ENCODE measurements around the gene OR1N1. TPM values are rescaled to one million over a fixed set of nuclear protein-coding genes. Genes with fewer than 3 reads are reported as not detected.
"Not testable (repeated sequence)": the region's sequence is repeated elsewhere in the genome, so short reads cannot be mapped to it uniquely, and the experiment has no call there.

OR1N1 gene
- total RNA-seq, 1 donor from 2014 or later = not detected

DNA sequence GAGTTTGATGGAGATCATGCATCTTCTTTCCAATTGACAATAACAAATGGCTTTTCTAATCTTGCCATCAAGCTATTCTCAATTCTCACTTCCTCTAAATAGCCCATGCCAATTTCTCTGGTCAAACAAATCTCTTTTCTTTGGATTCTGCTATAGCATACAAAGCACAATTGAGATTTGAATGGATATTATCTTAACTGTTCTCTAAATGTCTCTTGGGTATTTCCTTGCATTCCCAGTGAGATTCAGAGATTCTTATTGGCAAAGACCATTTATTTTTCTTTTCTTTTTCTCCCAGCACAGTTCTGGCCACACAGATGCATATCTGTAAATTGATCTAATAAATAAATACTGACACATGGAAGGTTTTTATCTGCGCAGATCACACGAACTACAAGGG, 25.7 kb upstream of the OR1N1 start, which contains the start of gene OR1N2:
Gene OR1N2, plus strand, starts transcription at position 301 of the 400 bp plus-strand sequence. CDS start 100 bp downstream, outside the sequence.
- H3K4me3 Mint-ChIP-seq = no peak within 1 kb of the TSS
- H3K27ac Mint-ChIP-seq = no peak within 1 kb of the TSS
- no peaks in the 10 kb centered on the region for H3K4me1 Mint-ChIP-seq
- H3K27me3 Mint-ChIP-seq (ENCODE audit: low read depth) = no peaks in the 10 kb centered on the region
- H3K36me3 Mint-ChIP-seq = no peaks in the 10 kb centered on the region
- peaks cover 73% of the 10 kb centered on the region for H3K9me3 Mint-ChIP-seq
- TF ChIP-seq, protein P1, sequence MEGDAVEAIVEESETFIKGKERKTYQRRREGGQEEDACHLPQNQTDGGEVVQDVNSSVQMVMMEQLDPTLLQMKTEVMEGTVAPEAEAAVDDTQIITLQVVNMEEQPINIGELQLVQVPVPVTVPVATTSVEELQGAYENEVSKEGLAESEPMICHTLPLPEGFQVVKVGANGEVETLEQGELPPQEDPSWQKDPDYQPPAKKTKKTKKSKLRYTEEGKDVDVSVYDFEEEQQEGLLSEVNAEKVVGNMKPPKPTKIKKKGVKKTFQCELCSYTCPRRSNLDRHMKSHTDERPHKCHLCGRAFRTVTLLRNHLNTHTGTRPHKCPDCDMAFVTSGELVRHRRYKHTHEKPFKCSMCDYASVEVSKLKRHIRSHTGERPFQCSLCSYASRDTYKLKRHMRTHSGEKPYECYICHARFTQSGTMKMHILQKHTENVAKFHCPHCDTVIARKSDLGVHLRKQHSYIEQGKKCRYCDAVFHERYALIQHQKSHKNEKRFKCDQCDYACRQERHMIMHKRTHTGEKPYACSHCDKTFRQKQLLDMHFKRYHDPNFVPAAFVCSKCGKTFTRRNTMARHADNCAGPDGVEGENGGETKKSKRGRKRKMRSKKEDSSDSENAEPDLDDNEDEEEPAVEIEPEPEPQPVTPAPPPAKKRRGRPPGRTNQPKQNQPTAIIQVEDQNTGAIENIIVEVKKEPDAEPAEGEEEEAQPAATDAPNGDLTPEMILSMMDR (IDR thresholded peaks at IDR 0.05; ENCODE audit: unreplicated experiment) = no peak
- no peak for DNase-seq (ENCODE audit: low spot score in 2 of 2, unreplicated experiment in 2 of 2)

DNA sequence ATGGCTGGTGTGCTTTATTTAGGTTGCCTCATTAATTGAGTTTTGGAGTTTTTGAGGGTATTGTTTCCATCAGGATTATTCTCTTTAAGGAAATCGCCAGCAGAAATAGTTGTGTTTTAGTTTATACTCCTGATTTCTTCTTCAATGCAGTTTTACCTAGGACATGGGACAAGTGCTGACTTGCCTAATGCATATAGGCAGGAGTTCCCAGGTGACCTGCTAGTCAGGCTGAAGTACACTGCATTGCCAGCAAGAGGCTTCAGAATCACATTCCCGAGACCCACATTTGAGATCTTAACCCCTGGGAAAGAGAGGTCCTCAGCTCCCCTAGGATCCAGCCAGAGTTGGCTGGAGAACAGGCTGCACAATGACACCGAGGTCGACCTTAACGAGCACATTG, 24.3 kb upstream of the OR1N1 start:
- Mint-ChIP-seq H3K36me3 (no peaks in the 10 kb centered on the region), H3K4me3 (no peak overlapping the region), H3K27ac (no peak overlapping the region), H3K27me3 (ENCODE audit: low read depth) (no peaks in the 10 kb centered on the region), H3K9me3 (peaks cover 76% of the 10 kb centered on the region), H3K4me1 (no peaks in the 10 kb centered on the region)
- TF ChIP-seq, protein P1 (IDR thresholded peaks at IDR 0.05; ENCODE audit: unreplicated experiment) = no peak
- DNase-seq (ENCODE audit: low spot score in 2 of 2, unreplicated experiment in 2 of 2) = no peak

DNA sequence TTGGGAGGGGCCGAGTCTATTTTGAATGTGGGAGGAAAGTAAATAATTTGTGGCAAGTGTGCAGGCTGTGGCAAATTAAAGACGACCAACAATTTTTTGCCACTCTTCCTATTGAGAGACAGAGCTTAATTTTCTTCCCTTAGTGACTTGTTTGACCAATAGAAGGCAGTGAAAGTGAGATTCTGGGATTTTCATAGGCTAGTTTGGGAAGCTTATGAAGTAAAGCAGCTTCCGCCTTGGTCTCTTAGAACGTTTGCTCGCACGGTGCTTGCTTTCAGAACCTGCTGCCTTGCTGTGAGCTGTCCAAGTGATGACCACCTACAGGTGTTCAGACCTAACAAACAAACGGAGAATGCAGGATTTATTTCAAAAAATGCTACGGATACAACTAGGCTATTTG, 19.1 kb upstream of the OR1N1 start:
- no peak for DNase-seq (ENCODE audit: low spot score in 2 of 2, unreplicated experiment in 2 of 2)
- Mint-ChIP-seq H3K4me1 (no peaks in the 10 kb centered on the region), H3K27ac (no peak overlapping the region), H3K9me3 (peaks cover 74% of the 10 kb centered on the region), H3K36me3 (no peaks in the 10 kb centered on the region), H3K27me3 (ENCODE audit: low read depth) (no peaks in the 10 kb centered on the region), H3K4me3 (no peak overlapping the region)
- TF ChIP-seq, protein P1 (IDR thresholded peaks at IDR 0.05; ENCODE audit: unreplicated experiment) = no peak

DNA sequence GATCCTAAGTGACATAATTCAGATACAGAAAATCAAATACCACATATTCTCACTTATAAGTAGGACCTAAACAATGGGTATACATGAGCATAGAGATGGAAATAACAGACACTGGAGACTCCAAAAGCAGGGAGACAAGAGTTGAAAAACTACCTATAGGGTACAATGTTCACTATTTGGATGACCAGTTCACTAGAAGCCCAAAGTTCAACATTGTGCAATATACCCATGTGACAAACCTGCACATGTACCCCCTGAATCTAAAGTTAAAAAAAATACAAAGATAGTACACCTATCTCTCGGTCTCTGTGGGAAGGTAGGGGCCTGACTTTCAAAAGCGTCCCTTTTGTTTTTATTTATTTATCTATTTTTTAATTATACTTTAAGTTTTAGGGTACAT, 11.7 kb upstream of the OR1N1 start:
- Mint-ChIP-seq H3K4me1 (no peaks in the 10 kb centered on the region), H3K27me3 (ENCODE audit: low read depth) (no peaks in the 10 kb centered on the region), H3K9me3 (peaks cover 71% of the 10 kb centered on the region)

DNA sequence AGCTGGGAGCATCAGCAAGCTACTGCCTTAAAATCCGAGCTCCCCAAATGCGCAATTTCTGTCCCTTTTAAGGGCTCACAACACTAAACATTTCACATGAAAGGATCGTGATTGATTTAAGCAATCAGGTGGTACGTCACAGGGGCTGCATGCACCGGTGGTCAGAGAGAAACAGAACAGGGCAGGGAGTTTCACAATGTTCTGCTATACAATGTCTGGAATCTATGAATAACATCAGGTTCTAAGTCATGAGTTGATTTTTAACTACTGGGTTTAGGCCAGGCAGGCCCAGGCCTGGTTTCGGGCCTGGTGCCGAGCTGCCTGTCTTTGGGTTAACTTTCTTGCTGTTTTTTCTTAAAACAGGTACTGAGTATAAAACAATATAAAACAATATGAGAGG, 10.0 kb upstream of the OR1N1 start:
- not testable (repeated sequence) for H3K4me3 Mint-ChIP-seq; H3K4me1 Mint-ChIP-seq; H3K36me3 Mint-ChIP-seq; H3K27ac Mint-ChIP-seq; DNase-seq (ENCODE audit: low spot score in 2 of 2, unreplicated experiment in 2 of 2); H3K27me3 Mint-ChIP-seq (ENCODE audit: low read depth)
- H3K9me3 Mint-ChIP-seq = peaks cover 75% of the 10 kb centered on the region

More for the DNA sequence above, 11.7 kb upstream of the OR1N1 start:
- no peaks in the 10 kb centered on the region for H3K36me3 Mint-ChIP-seq
- TF ChIP-seq, protein P1 (IDR thresholded peaks at IDR 0.05; ENCODE audit: unreplicated experiment) = no peak
- DNase-seq (ENCODE audit: low spot score in 2 of 2, unreplicated experiment in 2 of 2) = no peak
- H3K4me3 Mint-ChIP-seq = no peak overlapping the region
- H3K27ac Mint-ChIP-seq = no peak overlapping the region

DNA sequence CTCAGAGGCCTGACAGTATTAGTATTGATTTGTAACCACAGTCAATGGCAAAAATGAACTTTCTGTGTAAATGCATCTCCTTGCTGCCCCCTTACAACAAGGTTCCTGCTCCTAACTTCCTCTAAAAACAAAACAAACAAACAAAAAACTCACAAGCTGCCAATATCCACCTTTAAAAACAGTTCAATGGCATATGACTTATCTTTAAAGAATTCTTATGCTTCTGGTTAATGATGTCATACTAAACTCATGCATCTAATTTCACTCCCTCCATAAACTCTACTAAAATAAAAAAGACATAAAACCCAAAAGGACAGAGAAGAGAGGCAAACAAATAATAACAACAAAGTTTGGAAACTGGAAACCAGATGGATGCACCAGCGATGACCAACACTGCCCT, 9.0 kb upstream of the OR1N1 start:
- peaks cover 71% of the 10 kb centered on the region for H3K9me3 Mint-ChIP-seq
- no peak overlapping the region for H3K4me3 Mint-ChIP-seq
- H3K27me3 Mint-ChIP-seq (ENCODE audit: low read depth) = no peaks in the 10 kb centered on the region
- H3K36me3 Mint-ChIP-seq = no peaks in the 10 kb centered on the region
- DNase-seq (ENCODE audit: low spot score in 2 of 2, unreplicated experiment in 2 of 2) = no peak
- TF ChIP-seq, protein P1 (IDR thresholded peaks at IDR 0.05; ENCODE audit: unreplicated experiment) = no peak
- H3K4me1 Mint-ChIP-seq = no peaks in the 10 kb centered on the region
- no peak overlapping the region for H3K27ac Mint-ChIP-seq

DNA sequence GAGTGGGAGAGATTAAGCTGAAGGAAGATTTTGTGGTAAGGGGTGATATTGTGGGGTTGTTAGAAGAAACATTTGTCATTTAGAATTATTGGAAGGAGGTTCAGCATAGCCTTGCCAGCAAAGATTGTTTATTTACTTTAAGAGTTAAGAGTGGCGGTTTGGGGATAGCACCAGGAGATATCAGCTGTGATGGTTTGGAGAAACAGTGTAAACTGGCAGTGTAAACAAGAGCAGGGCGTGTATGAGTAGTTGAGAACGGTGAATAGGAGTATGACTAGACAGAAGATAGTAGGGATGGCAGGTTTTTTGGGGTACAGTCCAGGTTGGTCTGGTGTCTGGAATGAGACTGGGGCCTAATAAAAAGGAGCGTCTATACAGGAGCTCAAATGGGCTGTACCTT, 4.1 kb upstream of the OR1N1 start:
- H3K9me3 Mint-ChIP-seq = peaks cover 91% of the 10 kb centered on the region
- not testable (repeated sequence) for H3K27me3 Mint-ChIP-seq (ENCODE audit: low read depth); H3K4me1 Mint-ChIP-seq; H3K27ac Mint-ChIP-seq; DNase-seq (ENCODE audit: low spot score in 2 of 2, unreplicated experiment in 2 of 2); H3K4me3 Mint-ChIP-seq; H3K36me3 Mint-ChIP-seq

All from mesothelial cell of epicardium (in vitro differentiated cells).